ENCODE measurements around the gene TP63. TPM values are rescaled to one million over a fixed set of nuclear protein-coding genes. Genes with fewer than 3 reads are reported as not detected.

Gene TP63
- polyA plus RNA-seq, 1 experiment = not detected

GRCh38 chr3:189848395-189849040, 217.3 kb downstream of the TP63 start:
- TF ChIP-seq CTCF (IDR thresholded peaks at IDR 0.05; ENCODE audit: low read depth, low read length) = no peak
- Histone ChIP-seq H3K4me3 (ENCODE audit: low read depth, low read length) (no peak overlapping the region), H3K27me3 (ENCODE audit: control insufficient read depth, insufficient read depth, low read length) (no peaks in the 10 kb centered on the region), H3K9me3 (ENCODE audit: control insufficient read depth, insufficient read depth, low read length) (no peaks in the 10 kb centered on the region), H3K27ac (ENCODE audit: low read depth, low read length) (no peak overlapping the region)
- POLR2A ChIA-PET = no interaction called here
- DNase-seq (ENCODE audit: low read depth, low spot score) = no peak
- CTCF ChIA-PET = no interaction called here

GRCh38 chr3:189849262-189849661, 218.1 kb downstream of the TP63 start:
- DNase-seq (ENCODE audit: low read depth, low spot score) = no peak
- Histone ChIP-seq H3K27me3 (ENCODE audit: control insufficient read depth, insufficient read depth, low read length) (no peaks in the 10 kb centered on the region), H3K4me3 (ENCODE audit: low read depth, low read length) (no peak overlapping the region), H3K27ac (ENCODE audit: low read depth, low read length) (no peak overlapping the region), H3K9me3 (ENCODE audit: control insufficient read depth, insufficient read depth, low read length) (no peaks in the 10 kb centered on the region)
- CTCF ChIA-PET = no interaction called here
- no peak for TF ChIP-seq CTCF (IDR thresholded peaks at IDR 0.05; ENCODE audit: low read depth, low read length)
- POLR2A ChIA-PET = no interaction called here

GRCh38 chr3:189851682-189852081, 220.5 kb downstream of the TP63 start:
- H3K27me3 ChIP-seq (ENCODE audit: control insufficient read depth, insufficient read depth, low read length) = no peaks in the 10 kb centered on the region
- ChIA-PET CTCF (no interaction called here), POLR2A (no interaction called here)

GRCh38 chr3:189853906-189854305, 222.7 kb downstream of the TP63 start:
- Histone ChIP-seq H3K9me3 (ENCODE audit: control insufficient read depth, insufficient read depth, low read length) (no peaks in the 10 kb centered on the region), H3K4me3 (ENCODE audit: low read depth, low read length) (no peak overlapping the region), H3K27me3 (ENCODE audit: control insufficient read depth, insufficient read depth, low read length) (no peaks in the 10 kb centered on the region), H3K27ac (ENCODE audit: low read depth, low read length) (no peak overlapping the region)
- TF ChIP-seq CTCF (IDR thresholded peaks at IDR 0.05; ENCODE audit: low read depth, low read length) = no peak
- ChIA-PET CTCF (no interaction called here), POLR2A (no interaction called here)
- DNase-seq (ENCODE audit: low read depth, low spot score) = no peak

More at GRCh38 chr3:189851682-189852081, 220.5 kb downstream of the TP63 start:
- no peak for DNase-seq (ENCODE audit: low read depth, low spot score)
- TF ChIP-seq CTCF (IDR thresholded peaks at IDR 0.05; ENCODE audit: low read depth, low read length) = no peak
- Histone ChIP-seq H3K9me3 (ENCODE audit: control insufficient read depth, insufficient read depth, low read length) (no peaks in the 10 kb centered on the region), H3K4me3 (ENCODE audit: low read depth, low read length) (no peak overlapping the region), H3K27ac (ENCODE audit: low read depth, low read length) (no peak overlapping the region)

- POLR2A ChIA-PET = no interaction called here
- no peak for DNase-seq (ENCODE audit: low read depth, low spot score)
- CTCF ChIA-PET = no interaction called here
- Histone ChIP-seq H3K27me3 (ENCODE audit: control insufficient read depth, insufficient read depth, low read length) (no peaks in the 10 kb centered on the region), H3K9me3 (ENCODE audit: control insufficient read depth, insufficient read depth, low read length) (no peaks in the 10 kb centered on the region), H3K4me3 (ENCODE audit: low read depth, low read length) (no peak overlapping the region), H3K27ac (ENCODE audit: low read depth, low read length) (no peak overlapping the region)
- TF ChIP-seq CTCF (IDR thresholded peaks at IDR 0.05; ENCODE audit: low read depth, low read length) = no peak
Measured at GRCh38 chr3:189860296-189860695, 229.1 kb downstream of the TP63 start.

Measured in AG04450 (cell line).